Peyer's patch (tissue), 4 donors: Measurements from ENCODE around the gene PDIA5.

ENCODE experiments used
- CTCF ChIP-seq, 6 experiments: fragments of 450-650 bp in 4 of 6; fragments of 200-600 bp in 2 of 6; sonication (generic) in 1 of 6; IDR thresholded peaks; one replicate each; pipeline ENCODE4 v1.5.1; 2017 to 2019; ENCODE audit warnings: antibody characterized with exemption in 6 of 6, mild to moderate bottlenecking in 3 of 6, moderate library complexity in 1 of 6
- POLR2A ChIP-seq, 2 donors: fragments of 450-650 bp; IDR thresholded peaks; one replicate each; pipeline ENCODE4 v1.5.1; 2017; ENCODE audit warnings: antibody characterized with exemption in 2 of 2, mild to moderate bottlenecking in 2 of 2, moderate library complexity in 2 of 2

GRCh38 chr3:123080864-123081562 is 14.2 kb downstream of the PDIA5 start:
- TF ChIP-seq CTCF (IDR thresholded peaks at IDR 0.05) (no peak), POLR2A (IDR thresholded peaks at IDR 0.05) (no peak)
